ENCODE measurements around the gene HIVEP1.

Gene HIVEP1

GRCh38 chr6:12065321-12066140 is 53.4 kb downstream of the HIVEP1 start:
- FAIRE-seq (peak; percentile 93), DNase-seq (ENCODE audit: insufficient read length, low spot score) (no peak)

DNA sequence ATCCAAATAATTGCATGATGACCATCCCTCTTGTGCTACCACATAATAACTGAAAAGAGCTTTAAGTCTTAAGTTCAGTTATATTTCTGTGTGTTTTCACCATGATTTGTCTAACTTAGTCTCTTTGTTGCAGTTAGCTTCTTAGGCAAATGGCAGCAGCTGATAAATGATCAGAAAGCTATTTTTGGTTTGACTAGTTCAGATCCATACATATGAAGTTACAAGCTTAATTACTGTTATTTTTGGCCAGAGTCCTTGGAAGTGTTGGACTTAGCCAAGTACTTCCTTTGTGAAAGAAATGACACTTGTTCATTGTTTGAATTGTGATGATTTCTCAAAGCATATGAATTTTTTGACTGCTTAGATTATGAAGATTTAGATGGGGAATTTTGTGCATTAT is 54.2 kb downstream of the HIVEP1 start:
- TF ChIP-seq SPI1 (IDR thresholded peaks at IDR 0.05; ENCODE audit: low read depth, low read length) (no peak), PAX5 (IDR thresholded peaks at IDR 0.05; ENCODE audit: insufficient read depth, low read length, severe bottlenecking) (no peak), TAF1 (IDR thresholded peaks at IDR 0.05; ENCODE audit: low read depth, low read length) (no peak), POLR2A (IDR thresholded peaks at IDR 0.05; ENCODE audit: low read depth, low read length) (no peak), POLR2AphosphoS5 (IDR thresholded peaks at IDR 0.05; ENCODE audit: low read depth, low read length) (no peak), POU2F2 (IDR thresholded peaks at IDR 0.05; ENCODE audit: low read depth, low read length) (no peak)
- FAIRE-seq (peak; percentile 71), DNase-seq (ENCODE audit: insufficient read length, low spot score) (no peak)

More at GRCh38 chr6:12065321-12066140, 53.4 kb downstream of the HIVEP1 start:
- TF ChIP-seq POLR2A (IDR thresholded peaks at IDR 0.05; ENCODE audit: low read depth, low read length) (peak; percentile 67; the same call in 1 of the 2 replicates), POU2F2 (IDR thresholded peaks at IDR 0.05; ENCODE audit: low read depth, low read length) (no peak; the same call in 1 of the 2 replicates), TAF1 (IDR thresholded peaks at IDR 0.05; ENCODE audit: low read depth, low read length) (no peak), POLR2AphosphoS5 (IDR thresholded peaks at IDR 0.05; ENCODE audit: low read depth, low read length) (peak; percentile 42; the same call in 1 of the 2 replicates)

- DNase-seq (ENCODE audit: insufficient read length, low spot score) (no peak), FAIRE-seq (no peak)
- TF ChIP-seq POLR2AphosphoS5 (IDR thresholded peaks at IDR 0.05; ENCODE audit: low read depth, low read length), result no peak
- no peak for TF ChIP-seq POLR2A (IDR thresholded peaks at IDR 0.05; ENCODE audit: low read depth, low read length)
- no peak for TF ChIP-seq TAF1 (IDR thresholded peaks at IDR 0.05; ENCODE audit: low read depth, low read length)
- TF ChIP-seq SPI1 (IDR thresholded peaks at IDR 0.05; ENCODE audit: low read depth, low read length), result no peak
- no peak for TF ChIP-seq PAX5 (IDR thresholded peaks at IDR 0.05; ENCODE audit: insufficient read depth, low read length, severe bottlenecking)
- no peak for TF ChIP-seq POU2F2 (IDR thresholded peaks at IDR 0.05; ENCODE audit: low read depth, low read length)
Observed at GRCh38 chr6:12068899-12069557, 56.9 kb downstream of the HIVEP1 start.

- TF ChIP-seq POLR2AphosphoS5 (IDR thresholded peaks at IDR 0.05; ENCODE audit: low read depth, low read length) (no peak), POU2F2 (IDR thresholded peaks at IDR 0.05; ENCODE audit: low read depth, low read length) (no peak), TAF1 (IDR thresholded peaks at IDR 0.05; ENCODE audit: low read depth, low read length) (no peak), POLR2A (IDR thresholded peaks at IDR 0.05; ENCODE audit: low read depth, low read length) (no peak), PAX5 (IDR thresholded peaks at IDR 0.05; ENCODE audit: insufficient read depth, low read length, severe bottlenecking) (no peak)
- FAIRE-seq (no peak), DNase-seq (ENCODE audit: insufficient read length, low spot score) (no peak)
Observed at GRCh38 chr6:12069891-12070529, 57.9 kb downstream of the HIVEP1 start.

DNA sequence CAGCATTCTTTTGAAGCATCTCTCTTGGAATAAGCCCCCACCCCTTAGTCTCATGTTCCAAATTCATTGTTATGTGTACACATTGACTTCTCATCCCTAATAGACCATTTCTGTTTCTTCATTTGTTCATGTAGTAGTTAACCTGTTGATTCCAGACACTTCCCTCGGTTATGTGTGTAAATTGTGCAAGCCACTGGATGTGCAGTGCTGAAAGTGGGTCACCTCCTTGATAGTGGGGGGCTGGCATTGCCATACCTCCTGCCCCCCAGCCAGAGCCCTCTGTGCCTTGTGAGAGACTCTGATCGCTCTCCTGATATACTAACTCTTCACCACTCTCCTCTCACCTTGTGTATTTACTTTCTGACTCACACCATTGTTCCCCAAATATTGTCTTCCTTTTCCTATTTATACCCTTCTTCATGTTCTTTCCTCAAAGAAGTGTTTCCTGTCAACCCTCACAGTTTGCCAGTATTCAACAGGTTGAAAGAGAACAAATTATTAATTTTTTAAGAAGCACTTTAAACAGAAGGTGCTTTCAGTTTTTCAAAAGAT is 59.0 kb downstream of the HIVEP1 start:
- DNase-seq (ENCODE audit: insufficient read length, low spot score) (no peak), FAIRE-seq (peak; percentile 43)
- TF ChIP-seq PAX5 (IDR thresholded peaks at IDR 0.05; ENCODE audit: insufficient read depth, low read length, severe bottlenecking) (no peak), TAF1 (IDR thresholded peaks at IDR 0.05; ENCODE audit: low read depth, low read length) (no peak), POU2F2 (IDR thresholded peaks at IDR 0.05; ENCODE audit: low read depth, low read length) (no peak), POLR2A (IDR thresholded peaks at IDR 0.05; ENCODE audit: low read depth, low read length) (no peak), SPI1 (IDR thresholded peaks at IDR 0.05; ENCODE audit: low read depth, low read length) (no peak), POLR2AphosphoS5 (IDR thresholded peaks at IDR 0.05; ENCODE audit: low read depth, low read length) (no peak)

DNA sequence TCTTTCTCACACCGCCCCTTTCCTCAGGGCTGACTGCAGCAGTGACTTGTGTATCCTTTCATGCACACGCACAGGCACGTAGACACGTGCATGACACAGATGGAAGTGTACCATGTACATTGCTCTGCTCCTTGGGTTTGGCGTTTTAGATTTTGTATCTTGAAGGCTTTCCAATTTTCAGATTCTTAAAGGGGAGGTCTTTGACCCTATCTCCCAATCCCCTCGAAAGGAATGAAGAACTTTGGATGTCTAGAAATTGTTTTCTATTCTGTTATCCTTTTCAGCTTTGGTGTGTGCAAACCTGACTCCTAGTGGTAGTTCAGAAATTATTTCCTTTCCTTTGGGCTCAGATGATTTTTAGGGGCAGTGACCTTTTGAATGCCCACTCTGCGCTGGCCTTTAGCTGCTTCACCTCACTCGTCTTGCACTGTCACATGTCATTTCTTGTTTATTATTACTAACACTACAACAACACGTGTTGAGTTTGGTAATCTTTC is 63.0 kb downstream of the HIVEP1 start:
- TF ChIP-seq TAF1 (IDR thresholded peaks at IDR 0.05; ENCODE audit: low read depth, low read length) (no peak), POLR2AphosphoS5 (IDR thresholded peaks at IDR 0.05; ENCODE audit: low read depth, low read length) (no peak), POU2F2 (IDR thresholded peaks at IDR 0.05; ENCODE audit: low read depth, low read length) (no peak), SPI1 (IDR thresholded peaks at IDR 0.05; ENCODE audit: low read depth, low read length) (no peak), POLR2A (IDR thresholded peaks at IDR 0.05; ENCODE audit: low read depth, low read length) (no peak), PAX5 (IDR thresholded peaks at IDR 0.05; ENCODE audit: insufficient read depth, low read length, severe bottlenecking) (no peak)
- DNase-seq (ENCODE audit: insufficient read length, low spot score) (no peak), FAIRE-seq (no peak)

GRCh38 chr6:12077021-12077710 is 65.1 kb downstream of the HIVEP1 start:
- TF ChIP-seq POU2F2 (IDR thresholded peaks at IDR 0.05; ENCODE audit: low read depth, low read length), result no peak
- no peak for TF ChIP-seq PAX5 (IDR thresholded peaks at IDR 0.05; ENCODE audit: insufficient read depth, low read length, severe bottlenecking)
- no peak for TF ChIP-seq POLR2AphosphoS5 (IDR thresholded peaks at IDR 0.05; ENCODE audit: low read depth, low read length)
- no peak for TF ChIP-seq POLR2A (IDR thresholded peaks at IDR 0.05; ENCODE audit: low read depth, low read length)
- no peak for TF ChIP-seq TAF1 (IDR thresholded peaks at IDR 0.05; ENCODE audit: low read depth, low read length)
- no peak for TF ChIP-seq SPI1 (IDR thresholded peaks at IDR 0.05; ENCODE audit: low read depth, low read length)
- FAIRE-seq, result no peak
- no peak for DNase-seq (ENCODE audit: insufficient read length, low spot score)

GRCh38 chr6:12078014-12078413 is 65.9 kb downstream of the HIVEP1 start:
- TF ChIP-seq POLR2AphosphoS5 (IDR thresholded peaks at IDR 0.05; ENCODE audit: low read depth, low read length) (no peak), PAX5 (IDR thresholded peaks at IDR 0.05; ENCODE audit: insufficient read depth, low read length, severe bottlenecking) (no peak), POLR2A (IDR thresholded peaks at IDR 0.05; ENCODE audit: low read depth, low read length) (no peak), SPI1 (IDR thresholded peaks at IDR 0.05; ENCODE audit: low read depth, low read length) (no peak), POU2F2 (IDR thresholded peaks at IDR 0.05; ENCODE audit: low read depth, low read length) (no peak), TAF1 (IDR thresholded peaks at IDR 0.05; ENCODE audit: low read depth, low read length) (no peak)
- DNase-seq (ENCODE audit: insufficient read length, low spot score), result no peak
- FAIRE-seq, result no peak

Measured in GM12891 (cell line).